Endothelial cell of umbilical vein (primary cell): ENCODE measurements around the gene SH3PXD2B.

Source experiments
- CTCF ChIP-seq, 2 donors: IDR thresholded peaks; 1 replicate in 1 of 2; 2 replicates in 1 of 2; pipeline ENCODE4 v1.5.1; 2011; ENCODE audit warnings: low read length in 2 of 2, mild to moderate bottlenecking in 2 of 2, moderate library complexity in 2 of 2, control low read depth in 1 of 2, inconsistent platforms in 1 of 2, low read depth in 1 of 2; ENCODE audit not compliant: insufficient read depth in 1 of 2; ENCODE audit errors: extremely low read depth in 1 of 2
- EZH2 ChIP-seq: IDR thresholded peaks from 2 replicates; pipeline ENCODE4 v1.6.1; 2012; ENCODE audit warnings: borderline replicate concordance, low read depth, mild to moderate bottlenecking, moderate library complexity, low read length, inconsistent platforms; ENCODE audit not compliant: severe bottlenecking
- JUN ChIP-seq: IDR thresholded peaks from 2 replicates; pipeline ENCODE4 v1.6.1; 2011; ENCODE audit warnings: borderline replicate concordance, low read depth; ENCODE audit not compliant: insufficient read length, insufficient read depth
- MAX ChIP-seq: IDR thresholded peaks from 2 replicates; pipeline ENCODE4 v1.6.1; 2011; ENCODE audit not compliant: insufficient read depth, insufficient read length
- POLR2A ChIP-seq: IDR thresholded peaks from 2 replicates; pipeline ENCODE4 v1.6.1; 2012; ENCODE audit warnings: low read depth, mild to moderate bottlenecking, control low read depth, low read length
- POLR2AphosphoS5 ChIP-seq: IDR thresholded peaks from 2 replicates; pipeline ENCODE4 v1.6.1; 2012; ENCODE audit warnings: low read depth, mild to moderate bottlenecking, control low read depth, low read length, moderate library complexity; ENCODE audit not compliant: insufficient read depth

- peak in 1 of 2 donors; percentile 9 for TF ChIP-seq CTCF (IDR thresholded peaks at IDR 0.05; ENCODE audit: extremely low read depth in 1 of 2, insufficient read depth in 1 of 2, low read depth in 1 of 2, low read length in 2 of 2)
- TF ChIP-seq POLR2A, result no peak
- no peak for TF ChIP-seq POLR2AphosphoS5
- TF ChIP-seq JUN, result no peak
- TF ChIP-seq EZH2, result no peak
- no peak for TF ChIP-seq MAX
These were observed 120.1 kb downstream of the SH3PXD2B start for GRCh38 chr5:172334196-172334595.
